Stimulated activated CD4-positive, alpha-beta T cell treated with anti-CD3 and anti-CD28 coated beads, Interleukin-4, amount 100 ng/mL, for 1 hour (primary cell): ENCODE results near the gene CUEDC1.

Source experiments
- DNase-seq: peaks from one replicate; pipeline ENCODE4 v3.0.0-alpha.2; 2020

CUEDC1 gene

GRCh38 chr17:57892820-57893595 is 62.2 kb downstream of the CUEDC1 start:
- no peak for DNase-seq

GRCh38 chr17:57892146-57892819 is 62.9 kb downstream of the CUEDC1 start:
- DNase-seq: peak; percentile 81

- no peak for DNase-seq
Observed at GRCh38 chr17:57890857-57891232, 64.4 kb downstream of the CUEDC1 start.

GRCh38 chr17:57889892-57890856 is 65.0 kb downstream of the CUEDC1 start:
- no peak for DNase-seq

GRCh38 chr17:57889252-57889651 is 66.0 kb downstream of the CUEDC1 start:
- no peak for DNase-seq

- no peak for DNase-seq
Observed at GRCh38 chr17:57888311-57889216, 66.6 kb downstream of the CUEDC1 start.

GRCh38 chr17:57887161-57887560 is 68.1 kb downstream of the CUEDC1 start:
- DNase-seq: no peak

- DNase-seq: no peak
Observed at GRCh38 chr17:57886020-57886419, 69.2 kb downstream of the CUEDC1 start.

- DNase-seq: no peak
Observed at GRCh38 chr17:57885148-57885915, 69.9 kb downstream of the CUEDC1 start.

- DNase-seq: no peak
Observed at GRCh38 chr17:57881783-57882351, 73.3 kb downstream of the CUEDC1 start.

GRCh38 chr17:57881143-57881542 is 74.1 kb downstream of the CUEDC1 start:
- DNase-seq: no peak

GRCh38 chr17:57880086-57880456 is 75.1 kb downstream of the CUEDC1 start:
- peak; percentile 18 for DNase-seq

GRCh38 chr17:57879437-57880085 is 75.7 kb downstream of the CUEDC1 start:
- DNase-seq: peak; percentile 20

GRCh38 chr17:57877803-57878377 is 77.3 kb downstream of the CUEDC1 start:
- DNase-seq: no peak

- no peak for DNase-seq
Observed at GRCh38 chr17:57876866-57877237, 78.4 kb downstream of the CUEDC1 start.

- DNase-seq: no peak
Observed at GRCh38 chr17:57876023-57876865, 79.0 kb downstream of the CUEDC1 start.

- no peak for DNase-seq
Observed at GRCh38 chr17:57875290-57876022, 79.8 kb downstream of the CUEDC1 start.
